PFSK-1 (cell line): Measurements from ENCODE around the gene TREML1.

Experiments
- FOXP2 ChIP-seq: optimal IDR thresholded peaks from 2 replicates; pipeline ENCODE3; 2011; ENCODE audit warnings: borderline replicate concordance, control low read depth, inconsistent platforms; ENCODE audit not compliant: insufficient read depth; ENCODE audit errors: extremely low read length, extremely low read depth
- POLR2AphosphoS5 ChIP-seq: IDR thresholded peaks from 2 replicates; pipeline ENCODE4 v1.6.1; 2012; ENCODE audit warnings: low read depth, mild to moderate bottlenecking, control low read depth, low read length, moderate library complexity
- REST ChIP-seq, 2 experiments: IDR thresholded peaks; 2 replicates each; pipeline versions ENCODE4 v1.6.1 to v1.8.0; 2011 to 2012; ENCODE audit warnings: low read depth in 2 of 2, low read length in 2 of 2, control low read depth in 1 of 2, inconsistent platforms in 1 of 2, mild to moderate bottlenecking in 1 of 2, moderate library complexity in 1 of 2; ENCODE audit not compliant: insufficient read depth in 1 of 2
- SIN3A ChIP-seq: IDR thresholded peaks from 2 replicates; pipeline ENCODE4 v1.6.1; 2012; ENCODE audit warnings: mild to moderate bottlenecking, low read length, moderate library complexity, borderline replicate concordance; ENCODE audit not compliant: insufficient read depth
- TAF1 ChIP-seq: IDR thresholded peaks from 2 replicates; pipeline ENCODE4 v1.6.1; 2012; ENCODE audit warnings: low read length, control low read depth, borderline replicate concordance; ENCODE audit not compliant: insufficient read depth

- TF ChIP-seq TAF1 (no peak), SIN3A (no peak), REST (IDR thresholded peaks at IDR 0.05; ENCODE audit: insufficient read depth in 1 of 2, low read depth in 2 of 2, low read length in 2 of 2) (no peak), POLR2AphosphoS5 (no peak), FOXP2 (no peak)
Observed at GRCh38 chr6:41159415-41160082, 5.4 kb upstream of the TREML1 start.
